OCI-LY3 (cell line): ENCODE data around the gene SIGLEC9.

Experiments
- EZH2phosphoT487 ChIP-seq: fragments of 200-600 bp; shearing (Covaris generic); IDR thresholded peaks from 2 replicates; pipeline ENCODE4 v1.6.1; 2018; ENCODE audit warnings: antibody characterized with exemption, mixed run types, low read depth
- TF ChIP-seq, protein P1 (sequence below): fragments of 200-600, 300-600 bp; sonication (generic); IDR thresholded peaks from 2 replicates; pipeline ENCODE4 v1.5.1; 2014; ENCODE audit warnings: antibody characterized with exemption, low read length, low read depth

DNA sequence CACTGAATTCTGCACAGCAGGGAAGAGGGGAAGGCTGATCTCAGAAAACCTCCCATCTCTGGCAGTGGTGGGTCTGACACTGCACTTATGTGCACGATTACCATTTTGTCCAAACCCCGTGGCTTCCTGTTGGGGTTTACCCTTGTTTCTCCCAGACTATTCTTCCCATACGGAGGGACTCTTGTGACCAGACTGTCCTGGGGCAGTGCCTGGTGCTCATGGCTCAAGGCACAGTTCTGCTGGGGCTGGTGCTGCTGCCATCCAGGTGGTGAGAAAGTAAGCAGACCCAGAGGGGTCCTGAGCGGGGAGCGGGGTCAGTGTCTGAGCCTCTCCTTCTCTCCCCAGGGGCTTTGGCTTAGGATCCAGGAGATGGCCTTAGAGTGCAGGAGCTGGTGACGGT, 5.1 kb upstream of the SIGLEC9 start:
- TF ChIP-seq, protein P1, sequence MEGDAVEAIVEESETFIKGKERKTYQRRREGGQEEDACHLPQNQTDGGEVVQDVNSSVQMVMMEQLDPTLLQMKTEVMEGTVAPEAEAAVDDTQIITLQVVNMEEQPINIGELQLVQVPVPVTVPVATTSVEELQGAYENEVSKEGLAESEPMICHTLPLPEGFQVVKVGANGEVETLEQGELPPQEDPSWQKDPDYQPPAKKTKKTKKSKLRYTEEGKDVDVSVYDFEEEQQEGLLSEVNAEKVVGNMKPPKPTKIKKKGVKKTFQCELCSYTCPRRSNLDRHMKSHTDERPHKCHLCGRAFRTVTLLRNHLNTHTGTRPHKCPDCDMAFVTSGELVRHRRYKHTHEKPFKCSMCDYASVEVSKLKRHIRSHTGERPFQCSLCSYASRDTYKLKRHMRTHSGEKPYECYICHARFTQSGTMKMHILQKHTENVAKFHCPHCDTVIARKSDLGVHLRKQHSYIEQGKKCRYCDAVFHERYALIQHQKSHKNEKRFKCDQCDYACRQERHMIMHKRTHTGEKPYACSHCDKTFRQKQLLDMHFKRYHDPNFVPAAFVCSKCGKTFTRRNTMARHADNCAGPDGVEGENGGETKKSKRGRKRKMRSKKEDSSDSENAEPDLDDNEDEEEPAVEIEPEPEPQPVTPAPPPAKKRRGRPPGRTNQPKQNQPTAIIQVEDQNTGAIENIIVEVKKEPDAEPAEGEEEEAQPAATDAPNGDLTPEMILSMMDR = no peak
- no peak for TF ChIP-seq EZH2phosphoT487
